ENCODE results near the gene SNCAIP.
"Not testable (repeated sequence)": the region's sequence is repeated elsewhere in the genome, so short reads cannot be mapped to it uniquely, and the experiment has no call there.

Gene SNCAIP

DNA sequence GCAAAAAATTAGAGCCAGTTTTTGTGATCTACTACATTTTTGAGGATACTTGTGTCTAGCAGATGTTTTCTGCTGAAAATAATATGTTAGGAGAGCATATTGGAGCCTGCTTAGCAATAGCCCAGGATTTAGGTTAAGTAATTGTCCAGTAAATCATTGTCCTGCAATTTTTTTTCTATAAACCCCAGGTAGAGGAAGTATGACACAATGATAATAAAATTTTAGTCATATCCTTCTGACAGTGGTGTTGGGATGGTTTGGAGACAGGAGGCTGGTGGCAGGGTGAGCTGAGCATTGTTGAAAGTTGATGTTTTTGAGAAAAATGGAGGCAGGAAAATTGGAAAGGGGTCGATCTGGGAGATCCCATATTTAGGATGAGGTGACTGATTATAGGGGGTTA lies 3.5 kb downstream of the SNCAIP start:
- no peak for DNase-seq

DNA sequence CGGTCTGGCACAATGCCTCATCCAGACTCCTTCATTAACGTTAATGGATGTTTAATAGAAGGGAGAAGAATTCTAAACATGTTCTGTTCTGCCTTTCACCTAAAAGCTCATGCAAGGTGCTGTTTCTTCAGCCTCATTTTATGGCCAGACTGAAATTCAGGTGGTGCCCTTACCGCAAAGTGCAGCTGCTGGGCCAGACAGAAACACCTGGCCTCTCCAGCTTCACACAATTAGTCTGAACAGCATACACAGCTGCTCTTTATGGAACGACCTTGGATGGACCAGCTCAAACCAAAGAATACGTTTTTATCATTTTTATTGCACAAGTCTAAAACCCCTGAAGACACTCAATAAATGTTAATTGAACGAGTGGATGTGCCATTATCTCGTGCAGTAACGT lies 4.6 kb downstream of the SNCAIP start:
- DNase-seq = no peak

DNA sequence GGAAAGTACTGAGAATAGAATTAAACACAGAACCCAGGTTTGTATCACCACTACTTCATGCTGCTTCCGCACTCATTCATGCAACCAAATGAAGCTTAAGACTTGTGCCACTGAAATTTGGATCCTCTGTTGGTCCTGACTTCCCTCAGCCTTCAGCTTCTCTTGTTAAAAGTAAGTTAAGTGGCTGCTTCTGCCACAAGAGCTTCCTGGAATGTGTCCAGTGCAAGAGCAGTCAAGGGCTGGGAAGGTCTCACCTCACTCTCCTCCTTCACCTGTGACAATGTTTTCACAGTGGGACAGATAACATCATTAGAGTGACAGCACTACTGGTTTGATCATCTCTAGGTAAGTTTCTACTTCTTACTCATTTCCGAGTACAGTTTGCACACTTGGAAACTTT lies 7.9 kb downstream of the SNCAIP start:
- DNase-seq = no peak

DNA sequence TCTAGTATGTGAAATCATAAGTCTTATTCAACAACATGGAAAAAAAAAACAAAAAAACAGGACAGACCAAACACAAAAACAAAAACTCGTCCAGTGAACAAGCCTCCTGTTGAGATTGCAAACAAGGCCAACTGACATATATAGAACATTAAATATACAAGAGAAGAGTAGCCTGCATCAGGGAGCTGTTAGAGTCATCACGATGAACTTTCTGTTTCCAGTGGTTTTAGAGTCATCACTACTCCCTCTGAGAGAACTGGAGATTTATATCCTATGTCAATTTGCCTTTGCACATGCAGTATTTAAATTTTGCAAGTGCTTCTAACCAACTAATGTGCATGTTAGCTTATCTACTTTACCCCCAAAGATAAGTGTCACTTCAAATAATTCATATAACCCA lies 9.9 kb downstream of the SNCAIP start:
- no peak for DNase-seq

DNA sequence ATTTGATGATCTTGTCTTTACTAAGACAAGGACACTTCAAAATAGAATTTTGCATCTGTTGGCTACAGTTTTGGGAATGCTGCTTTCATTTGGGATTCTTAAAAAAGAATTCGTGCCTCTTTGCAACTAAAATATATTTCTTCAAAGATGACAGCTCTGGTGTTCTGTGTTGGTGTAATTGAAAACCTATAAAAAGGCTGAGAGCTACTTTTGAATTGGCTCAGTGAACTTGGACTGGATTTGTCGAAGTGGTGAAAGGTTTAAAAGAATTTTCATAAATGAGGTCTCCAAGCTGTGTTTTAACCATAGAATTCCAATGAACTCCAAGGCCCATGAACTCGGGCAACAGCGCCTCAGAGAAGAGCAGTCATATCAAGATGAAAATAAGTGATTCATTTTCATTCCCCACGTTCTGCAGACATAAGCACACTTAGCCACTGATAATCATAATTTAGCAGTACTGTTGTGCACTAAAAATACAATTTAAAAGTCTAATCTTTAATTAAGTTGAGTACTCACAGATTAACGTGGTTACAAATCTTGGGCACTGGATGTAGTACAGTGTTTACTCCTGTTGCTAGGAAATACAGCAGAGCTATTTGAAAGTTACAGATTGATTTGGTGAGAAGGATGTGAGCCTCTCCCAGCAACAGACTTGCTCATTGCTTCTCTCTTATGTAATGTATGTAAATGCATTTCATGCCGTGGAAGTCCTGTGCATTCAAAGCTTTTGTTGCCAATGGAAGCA lies 10.9 kb downstream of the SNCAIP start:
- DNase-seq = no peak

DNA sequence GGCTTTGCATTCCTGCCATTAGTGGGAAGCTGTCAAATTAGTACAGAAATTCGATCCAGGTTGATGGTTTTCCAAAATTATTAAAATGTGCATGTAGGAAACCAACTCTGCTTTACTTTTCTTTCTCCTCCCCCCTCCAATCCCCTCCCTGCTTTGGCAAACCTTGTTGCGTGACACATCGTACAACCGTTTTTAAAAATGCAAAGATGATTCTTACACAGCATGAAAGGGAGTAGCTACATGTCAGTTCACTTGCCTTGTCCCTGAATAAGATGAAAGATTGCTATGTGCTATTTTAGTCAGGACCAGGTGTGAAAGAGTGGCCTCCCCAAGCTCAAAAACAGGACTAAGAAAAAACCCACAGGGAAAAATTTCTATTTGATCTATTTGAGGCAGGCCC lies 11.7 kb downstream of the SNCAIP start:
- no peak for DNase-seq

DNA sequence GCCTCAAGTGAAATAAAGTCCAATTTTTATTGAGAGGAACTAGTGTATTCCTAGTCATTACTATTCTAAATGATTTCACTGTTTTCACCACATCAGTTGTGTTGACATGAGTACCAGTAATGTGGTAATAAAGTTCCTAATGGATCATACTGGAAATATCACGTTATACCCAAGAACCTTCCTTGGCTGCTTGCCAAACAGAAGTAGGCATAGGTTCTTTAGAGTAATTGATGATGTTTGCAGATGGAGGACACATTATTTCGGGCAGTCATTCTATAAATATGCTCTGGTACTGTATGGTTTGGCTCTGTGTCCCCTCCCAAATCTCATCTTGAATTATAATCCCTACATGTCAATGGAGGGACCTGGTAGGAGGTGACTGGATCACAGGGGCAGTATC lies 15.1 kb downstream of the SNCAIP start:
- no peak for DNase-seq

DNA sequence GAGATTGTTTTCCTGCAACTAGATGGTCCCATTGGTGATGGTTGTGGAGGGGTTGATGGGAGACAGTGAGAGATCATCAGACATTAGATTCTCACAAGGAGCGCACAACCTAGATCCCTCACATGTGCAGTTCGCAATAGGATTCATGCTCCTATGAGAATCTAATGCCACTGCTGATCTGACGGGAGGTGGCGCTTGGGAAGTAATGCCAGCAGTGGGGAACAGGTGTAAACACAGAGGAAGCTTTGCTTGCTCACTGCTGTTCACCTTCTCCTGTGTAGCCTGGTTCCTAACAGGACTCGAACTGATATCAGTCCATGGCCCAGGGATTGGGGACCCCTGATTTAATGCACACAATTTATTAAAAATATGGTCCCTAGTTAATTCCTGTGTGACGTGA lies 18.8 kb downstream of the SNCAIP start:
- no peak for DNase-seq

DNA sequence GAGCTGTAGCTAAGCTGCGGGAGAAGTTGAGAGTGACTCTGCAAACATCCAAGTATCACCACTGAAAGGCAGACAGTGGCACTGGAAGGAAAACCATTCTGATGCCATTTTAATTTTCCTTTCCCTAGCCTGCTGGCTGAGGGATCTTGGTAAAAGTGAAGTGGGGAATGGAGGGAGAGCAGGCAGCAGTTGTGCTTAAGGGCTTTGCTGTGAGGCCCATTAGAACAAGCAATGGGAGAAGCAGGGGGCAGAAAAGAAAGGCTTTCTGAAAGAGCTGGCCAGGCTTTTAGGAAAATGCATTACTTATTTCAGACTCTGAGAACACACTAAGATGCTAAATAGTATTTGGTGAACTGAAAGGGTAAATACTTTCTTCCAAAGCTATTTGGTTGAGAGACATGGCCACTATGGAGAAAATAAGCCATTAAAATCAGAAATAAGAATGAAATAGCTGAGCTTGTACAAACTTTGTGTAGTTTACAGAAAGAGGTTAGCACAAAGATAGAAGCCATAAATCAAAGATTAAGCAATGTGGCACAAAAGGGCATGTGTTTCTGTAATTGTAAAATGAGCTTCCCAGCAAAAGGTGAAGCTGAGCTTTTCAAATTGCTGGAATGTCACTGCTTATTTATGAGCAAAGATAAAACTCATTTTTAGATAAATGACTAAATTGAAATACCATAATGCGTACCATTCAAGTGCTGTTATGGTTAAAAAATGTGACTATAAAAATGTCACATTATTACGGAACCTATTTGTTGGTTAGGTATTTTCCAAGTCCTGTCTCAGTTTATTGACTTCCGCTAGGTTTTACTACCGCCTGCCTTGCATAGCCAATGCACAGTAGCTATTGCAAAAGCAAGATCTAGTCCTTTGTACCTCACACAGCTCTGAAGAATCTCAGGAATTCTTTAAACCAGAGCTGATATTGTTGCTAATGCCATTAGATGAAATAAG lies 20.8 kb downstream of the SNCAIP start:
- DNase-seq = no peak

DNA sequence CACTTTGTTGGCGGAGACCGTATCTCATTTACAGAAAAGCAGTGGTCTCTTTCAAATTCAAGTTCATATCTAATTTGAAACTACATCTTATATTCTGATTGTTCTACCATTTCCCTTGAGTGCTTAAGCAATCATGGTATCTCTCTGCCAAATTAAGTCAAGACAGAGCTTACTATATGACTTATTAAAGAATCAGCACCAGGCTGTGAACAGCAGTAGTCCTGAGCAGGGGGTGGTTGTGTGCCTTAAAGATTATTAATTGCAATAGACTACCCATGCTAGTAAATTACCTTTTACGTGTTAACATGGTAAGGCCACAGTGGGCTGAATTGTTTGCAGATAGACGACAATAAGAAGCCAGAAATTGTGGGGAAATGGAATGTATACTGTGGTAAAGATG lies 21.5 kb downstream of the SNCAIP start:
- DNase-seq = no peak

DNA sequence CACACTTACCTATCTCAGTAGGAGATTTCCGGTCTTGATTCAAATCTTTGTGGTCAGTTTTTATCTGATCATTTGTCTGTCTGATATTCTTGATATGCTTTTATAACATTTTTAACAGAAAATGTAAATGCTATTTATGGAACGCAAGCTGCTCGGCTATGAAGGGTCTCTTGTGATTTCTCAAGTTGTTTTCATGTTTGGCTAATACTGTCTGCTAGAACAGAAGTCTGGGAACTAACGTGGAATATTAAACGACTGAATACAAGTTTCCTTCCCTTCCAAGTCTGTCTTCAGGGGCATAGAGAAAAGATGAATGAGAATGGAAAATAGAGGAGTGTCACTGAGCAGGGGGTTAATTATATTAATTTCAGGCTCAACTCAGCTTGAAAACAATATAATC lies 27.6 kb downstream of the SNCAIP start:
- no peak for DNase-seq

DNA sequence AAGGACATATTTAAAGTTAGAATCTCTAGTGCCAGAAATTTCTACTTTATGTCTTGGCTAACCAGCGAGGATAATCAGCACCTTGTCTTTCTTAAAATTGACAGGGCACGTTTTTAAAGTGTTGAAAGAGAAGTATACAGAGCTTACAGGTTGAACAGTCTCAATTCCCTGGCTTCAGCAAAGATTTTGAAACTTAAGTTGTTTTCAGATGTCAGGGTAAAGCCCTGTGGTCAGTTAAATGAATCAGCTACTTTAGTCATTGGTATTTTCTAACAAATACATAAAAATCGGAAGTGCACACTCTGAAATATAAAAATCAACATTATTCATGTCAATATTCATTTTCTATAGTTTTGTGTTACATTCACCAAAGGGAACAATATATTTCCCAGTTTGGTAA lies 29.1 kb downstream of the SNCAIP start:
- no peak for DNase-seq

DNA sequence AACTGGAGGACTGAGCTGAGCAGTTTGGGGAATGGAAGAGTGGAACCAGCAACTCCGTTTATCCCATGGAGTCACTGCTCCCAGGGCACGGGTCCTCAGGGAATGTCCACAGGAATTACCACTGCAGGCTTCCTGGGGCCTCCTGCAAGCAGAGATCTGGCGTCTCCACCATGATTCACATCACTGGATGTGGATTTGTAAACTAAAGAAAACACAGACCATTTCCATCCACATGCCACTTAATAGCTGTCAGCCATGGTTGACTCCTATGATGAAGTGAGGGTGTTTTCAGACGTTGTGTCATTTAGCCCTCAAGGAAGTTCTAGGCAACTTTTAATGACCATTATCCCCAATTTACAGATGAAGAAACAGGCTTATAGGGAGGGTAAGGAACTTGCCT lies 30.2 kb downstream of the SNCAIP start:
- no peak for DNase-seq

DNA sequence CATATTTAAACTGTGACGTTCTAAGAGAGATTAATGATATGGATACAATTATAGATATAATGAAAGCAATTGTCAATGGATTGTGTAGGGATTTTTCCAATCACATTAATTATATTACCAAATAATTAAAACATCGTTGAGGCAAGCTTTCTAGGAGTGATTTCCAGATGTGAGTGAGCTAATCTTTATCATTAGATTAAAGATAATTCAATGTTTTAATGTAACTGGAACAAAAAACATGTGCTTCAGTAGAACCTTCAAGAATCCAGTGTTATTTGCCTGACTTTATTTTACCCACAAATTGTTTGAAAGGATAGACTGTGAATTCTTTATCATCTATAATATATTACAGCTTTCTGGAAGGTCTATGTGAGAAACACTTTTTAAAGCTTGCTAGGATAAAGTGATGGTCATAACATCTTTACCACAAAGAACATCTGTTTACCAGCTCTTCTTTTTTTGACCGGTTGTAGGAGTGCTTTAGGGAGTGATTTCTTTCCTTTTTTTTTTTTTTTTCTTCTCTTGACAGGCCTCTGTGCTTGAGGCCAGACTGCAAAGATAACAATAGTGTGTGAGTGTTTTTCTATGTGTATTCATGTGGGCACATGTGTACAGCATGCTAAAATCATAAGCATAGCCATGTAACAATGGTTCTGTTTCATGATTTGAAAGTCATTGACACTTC lies 35.0 kb downstream of the SNCAIP start:
- no peak for DNase-seq

DNA sequence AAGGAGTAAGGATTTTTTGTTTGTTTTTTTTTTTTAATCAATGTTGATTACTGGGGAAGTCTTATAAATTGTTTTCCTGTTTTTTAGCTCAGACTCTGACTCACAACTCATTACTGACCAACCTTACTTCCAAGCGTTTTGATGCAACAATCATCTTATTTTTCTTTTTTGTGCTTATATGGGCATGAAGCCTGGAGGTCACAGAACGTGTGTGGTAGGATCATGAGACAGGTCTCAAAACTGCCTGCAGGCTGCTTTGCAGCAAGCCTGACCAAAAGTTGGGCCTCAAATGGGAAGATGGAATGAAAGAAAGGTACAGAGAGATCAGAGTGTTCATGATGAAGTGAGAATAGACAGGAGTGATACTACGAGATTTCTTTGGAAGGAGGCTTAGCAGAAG lies 38.5 kb downstream of the SNCAIP start:
- DNase-seq = no peak

DNA sequence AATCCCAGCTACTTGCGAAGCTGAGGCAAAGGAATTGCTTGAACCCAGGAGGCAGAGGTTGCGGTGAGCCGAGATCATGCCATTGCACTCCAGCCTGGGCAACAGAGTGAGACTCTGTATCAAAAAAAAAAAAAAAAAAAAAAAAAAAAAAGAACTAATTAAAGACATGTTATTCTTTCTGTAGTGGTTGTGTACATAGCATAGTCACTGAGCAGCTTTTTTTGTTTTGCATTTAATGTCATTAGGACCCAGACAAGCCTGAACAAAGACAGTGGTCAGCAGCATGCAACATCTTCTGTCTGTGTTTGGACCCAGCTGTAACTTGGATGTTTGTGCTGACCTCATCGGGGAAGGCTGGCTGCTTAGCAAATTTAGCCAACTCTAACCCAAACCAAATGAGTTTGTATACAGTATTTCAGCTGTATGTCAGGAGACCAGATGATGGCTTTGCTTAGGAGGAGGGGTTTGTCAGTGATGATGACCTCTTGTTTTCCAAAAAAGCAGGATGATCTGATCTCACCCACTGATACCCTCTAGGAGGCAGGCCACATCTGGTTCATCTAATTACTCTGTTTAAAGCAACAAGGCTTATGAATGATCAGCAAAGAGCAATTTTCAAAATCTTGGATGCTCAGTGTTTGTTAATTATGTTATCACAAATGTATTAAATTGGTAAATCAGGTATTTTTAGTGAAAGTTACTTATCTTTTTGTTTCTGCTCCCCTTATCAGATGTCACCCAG lies 39.5 kb downstream of the SNCAIP start:
- DNase-seq = no peak

DNA sequence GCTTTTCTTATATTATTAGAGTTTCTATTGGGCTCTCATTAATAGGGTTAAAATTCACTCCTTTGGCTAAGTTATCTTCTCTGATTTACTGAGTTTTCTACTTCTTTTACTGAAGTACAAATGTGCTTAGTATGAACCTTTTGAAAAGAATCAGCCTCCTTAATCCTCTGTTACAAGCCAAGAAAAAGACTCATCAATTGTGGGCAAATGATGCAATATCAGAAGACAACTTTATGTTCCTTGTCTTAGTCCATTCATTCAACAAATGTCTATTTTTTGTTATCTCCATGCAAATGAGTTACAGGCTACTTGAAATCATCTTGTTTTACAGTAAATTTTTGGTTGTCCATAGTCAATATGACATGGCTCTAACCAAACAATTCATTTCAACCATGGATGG lies 40.3 kb downstream of the SNCAIP start:
- DNase-seq = no peak

DNA sequence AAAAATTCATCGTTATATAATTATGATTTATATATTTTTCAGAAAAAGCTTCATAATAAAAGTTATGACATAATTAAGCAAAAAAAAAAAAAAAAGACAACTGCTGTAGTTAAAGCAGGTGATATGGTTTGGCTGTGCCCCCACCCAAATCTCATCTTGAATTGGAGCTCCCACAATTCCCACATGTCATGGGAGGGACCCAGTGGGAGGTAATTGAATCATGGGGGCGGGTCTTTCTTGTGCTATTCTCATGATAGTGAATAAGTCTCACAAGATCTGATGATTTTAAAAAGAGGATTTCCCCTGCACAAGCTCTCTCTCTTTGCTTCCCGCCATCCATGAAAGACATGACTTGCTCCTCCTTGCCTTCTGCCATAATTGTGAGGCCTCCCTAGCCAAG lies 41.3 kb downstream of the SNCAIP start:
- DNase-seq = not testable (repeated sequence)

DNA sequence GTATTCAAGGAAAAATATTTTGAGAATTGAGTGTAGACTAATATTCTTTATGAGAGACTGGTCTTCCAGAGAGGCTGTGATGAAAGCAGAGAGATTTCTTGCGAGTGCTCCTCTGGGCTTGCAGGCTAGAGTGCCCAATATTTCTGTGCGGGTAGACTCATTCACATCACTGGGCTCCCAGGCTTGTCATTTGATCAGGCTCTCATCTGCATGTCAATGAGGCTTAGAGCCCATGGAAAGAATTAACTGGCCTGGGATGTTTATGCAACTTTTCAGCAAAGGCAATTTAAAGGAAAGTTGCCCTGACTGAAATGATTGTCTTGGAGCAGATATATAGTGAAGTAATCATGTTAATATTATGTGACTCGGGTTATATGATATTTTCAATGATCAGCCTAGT lies 42.3 kb downstream of the SNCAIP start:
- DNase-seq = no peak

DNA sequence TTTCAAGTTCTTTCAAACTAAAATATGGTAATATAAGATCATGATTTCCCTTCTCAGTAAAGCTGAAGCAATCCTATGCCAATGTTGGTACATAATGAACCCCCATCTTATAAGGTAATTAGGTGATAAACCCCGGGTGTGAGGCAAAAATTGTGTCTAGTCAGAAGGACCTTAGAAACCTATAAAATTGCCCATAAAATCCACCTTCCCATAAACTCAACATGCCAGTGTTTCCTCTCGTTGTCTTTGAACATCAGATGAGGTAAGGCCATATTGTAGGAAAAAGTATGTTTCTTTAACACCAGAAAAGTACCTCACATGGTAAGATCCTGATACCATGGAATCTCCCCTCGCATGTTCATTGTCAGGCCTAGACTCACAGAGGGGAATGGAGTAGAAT lies 43.3 kb downstream of the SNCAIP start:
- DNase-seq = no peak

DNA sequence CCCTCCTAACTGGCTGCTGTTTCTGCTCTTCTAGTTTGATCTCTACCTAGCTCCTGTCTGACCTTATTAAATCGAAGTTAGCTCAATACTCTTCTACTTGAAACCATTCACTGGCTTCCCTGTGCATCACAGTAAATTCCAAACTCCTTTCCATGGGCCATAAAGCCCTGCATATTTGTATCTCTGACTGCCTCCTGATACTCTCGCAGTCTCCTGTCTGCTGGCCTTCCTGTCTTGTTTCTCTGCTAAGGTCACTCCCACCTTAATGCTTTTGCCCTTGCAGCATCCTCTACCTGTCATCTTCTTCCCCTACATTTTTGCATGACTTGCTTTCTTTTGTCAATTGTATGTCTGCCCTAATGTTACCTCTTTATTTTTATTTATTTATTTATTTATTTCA lies 44.8 kb downstream of the SNCAIP start:
- no peak for DNase-seq

DNA sequence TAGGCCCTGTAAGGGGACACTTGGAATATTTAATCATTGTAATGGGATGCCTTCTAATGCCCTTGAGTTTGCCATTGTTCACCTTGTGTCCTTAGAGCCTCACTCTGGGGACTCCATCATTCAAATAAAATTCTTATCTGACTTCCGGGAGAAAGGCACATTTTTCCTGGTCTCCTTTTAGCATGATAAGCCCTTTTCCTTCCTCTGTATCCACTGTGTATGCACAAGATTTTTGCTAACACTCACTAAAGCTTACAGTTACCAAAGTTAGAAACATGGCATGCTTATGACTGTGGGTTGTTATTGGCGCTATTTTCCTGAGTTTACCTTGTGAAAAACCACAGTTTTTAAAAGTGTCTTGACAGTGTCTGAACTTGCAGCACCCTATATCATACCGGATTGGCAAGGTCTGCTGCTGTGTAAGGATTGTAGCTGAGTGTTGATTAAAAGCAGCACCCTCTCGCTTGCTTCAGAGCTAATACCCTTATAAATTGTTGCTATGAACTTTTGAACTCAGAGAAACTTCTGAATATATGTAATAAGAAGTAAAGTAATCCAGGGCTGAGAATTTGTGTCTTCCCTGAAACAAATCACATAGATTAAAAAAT lies 46.4 kb downstream of the SNCAIP start:
- no peak for DNase-seq

DNA sequence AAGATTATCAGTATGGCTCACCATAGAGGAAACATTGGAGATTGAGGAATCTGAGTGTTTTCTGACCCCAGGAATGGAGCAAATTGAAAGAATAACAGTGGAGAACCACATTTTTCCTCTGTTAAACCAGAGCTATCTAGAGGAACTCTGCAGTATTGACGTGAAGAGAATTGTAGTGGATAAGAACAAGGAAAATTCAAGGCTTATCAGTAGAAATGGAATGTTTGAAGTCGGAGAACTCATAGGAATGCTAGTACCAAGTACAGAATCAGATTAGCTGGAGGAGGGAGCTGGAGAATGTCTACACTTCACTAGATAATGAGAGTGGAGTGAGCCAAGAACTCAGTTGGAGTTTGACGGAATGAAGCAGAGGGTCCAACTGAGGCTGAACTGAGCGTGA lies 50.3 kb downstream of the SNCAIP start:
- DNase-seq = no peak

Measured in CD4-positive, alpha-beta T cell treated with Interleukin-17A for 4 hours (primary cell).